ENCODE data around the gene MRPL2. TPM values are rescaled to one million over a fixed set of nuclear protein-coding genes. Genes with fewer than 3 reads are reported as not detected.
A peak's percentile ranks its signal among the peaks of the same experiment; 100 is the strongest.

MRPL2 gene
- total RNA-seq (10 to 100 TPM; 19.6 to 23.8 TPM), polyA plus RNA-seq (10 to 100 TPM; 65.6 to 73.9 TPM)

DNA sequence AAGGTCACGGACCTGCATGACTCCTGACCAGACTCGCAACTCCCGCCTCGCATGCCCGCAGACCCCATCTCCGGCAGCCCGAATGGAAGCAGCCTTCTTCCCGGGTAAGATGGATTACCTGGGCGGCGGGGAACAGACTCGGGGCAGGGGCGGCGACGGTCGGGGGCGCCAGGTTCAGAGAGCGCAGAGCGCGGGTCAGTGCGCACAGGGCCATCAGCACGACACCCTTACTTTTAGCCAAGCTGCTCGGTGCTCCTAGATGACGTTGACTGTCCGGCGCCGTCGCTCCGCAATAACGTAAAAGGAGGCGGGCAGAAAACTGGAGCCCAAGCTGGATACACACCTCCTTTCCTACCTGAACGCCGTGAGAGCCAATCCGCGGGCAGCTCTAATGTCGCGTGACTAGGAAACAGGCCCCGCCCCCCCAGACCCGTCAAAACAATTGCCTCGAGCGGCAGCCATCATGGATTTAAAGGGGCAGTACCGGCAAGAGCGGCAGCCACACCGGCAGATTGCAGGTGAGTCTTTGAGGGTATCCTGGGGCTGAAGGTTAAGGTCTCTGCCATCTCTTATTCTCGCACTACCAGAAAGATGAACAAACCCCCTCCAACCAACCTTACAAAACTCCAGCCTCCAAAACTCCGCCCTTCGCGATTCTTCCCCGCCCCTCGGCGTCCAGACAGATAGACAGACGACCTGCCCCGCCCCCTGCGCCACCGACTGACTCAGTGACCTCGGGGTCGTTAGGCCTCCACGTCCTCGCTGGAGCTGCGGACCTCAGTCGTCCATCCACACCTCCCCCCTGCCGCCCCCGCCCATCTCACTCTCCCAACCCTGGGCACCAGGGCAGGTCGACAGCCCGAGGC lies at the start of gene MRPL2, which contains the start of gene KLC4:
MRPL2 (minus strand) TSS at position 267 of the 866 bp plus-strand sequence; CDS start at position 214, 53 bp downstream.
KLC4 (plus strand) TSS at position 464 of the 866 bp plus-strand sequence. CDS start 1,705 bp downstream, outside the sequence.
- TF ChIP-seq EGR1 (IDR thresholded peaks at IDR 0.05; ENCODE audit: low read depth in 2 of 2) (peak; percentile 77 to 80), YY1 (IDR thresholded peaks at IDR 0.05) (peak; percentile 99), SP1 (IDR thresholded peaks at IDR 0.05) (peak; percentile 75), GABPA (IDR thresholded peaks at IDR 0.05 in 1 of 2, conservative IDR thresholded peaks at IDR 0.05 in 1 of 2) (peak in 1 of 2 donors; percentile 75), HNF4A (conservative IDR thresholded peaks at IDR 0.05) (peak; percentile 88 to 89), RXRA (IDR thresholded peaks at IDR 0.05) (peak; percentile 35 to 53), CTCF (IDR thresholded peaks at IDR 0.05; ENCODE audit: low read depth, low read length, missing input control) (no peak), JUND (IDR thresholded peaks at IDR 0.05) (peak in 1 of 2 donors; percentile 11), NR2F2 (IDR thresholded peaks at IDR 0.05) (peak; percentile 66), TAF1 (conservative IDR thresholded peaks at IDR 0.05) (no peak), RAD21 (IDR thresholded peaks at IDR 0.05) (peak in 1 of 2 donors; percentile 12), HNF4G (IDR thresholded peaks at IDR 0.05) (peak; percentile 64), FOXA1 (IDR thresholded peaks at IDR 0.05) (no peak), FOXA2 (IDR thresholded peaks at IDR 0.05) (no peak)
- TF ChIP-seq, protein P1, sequence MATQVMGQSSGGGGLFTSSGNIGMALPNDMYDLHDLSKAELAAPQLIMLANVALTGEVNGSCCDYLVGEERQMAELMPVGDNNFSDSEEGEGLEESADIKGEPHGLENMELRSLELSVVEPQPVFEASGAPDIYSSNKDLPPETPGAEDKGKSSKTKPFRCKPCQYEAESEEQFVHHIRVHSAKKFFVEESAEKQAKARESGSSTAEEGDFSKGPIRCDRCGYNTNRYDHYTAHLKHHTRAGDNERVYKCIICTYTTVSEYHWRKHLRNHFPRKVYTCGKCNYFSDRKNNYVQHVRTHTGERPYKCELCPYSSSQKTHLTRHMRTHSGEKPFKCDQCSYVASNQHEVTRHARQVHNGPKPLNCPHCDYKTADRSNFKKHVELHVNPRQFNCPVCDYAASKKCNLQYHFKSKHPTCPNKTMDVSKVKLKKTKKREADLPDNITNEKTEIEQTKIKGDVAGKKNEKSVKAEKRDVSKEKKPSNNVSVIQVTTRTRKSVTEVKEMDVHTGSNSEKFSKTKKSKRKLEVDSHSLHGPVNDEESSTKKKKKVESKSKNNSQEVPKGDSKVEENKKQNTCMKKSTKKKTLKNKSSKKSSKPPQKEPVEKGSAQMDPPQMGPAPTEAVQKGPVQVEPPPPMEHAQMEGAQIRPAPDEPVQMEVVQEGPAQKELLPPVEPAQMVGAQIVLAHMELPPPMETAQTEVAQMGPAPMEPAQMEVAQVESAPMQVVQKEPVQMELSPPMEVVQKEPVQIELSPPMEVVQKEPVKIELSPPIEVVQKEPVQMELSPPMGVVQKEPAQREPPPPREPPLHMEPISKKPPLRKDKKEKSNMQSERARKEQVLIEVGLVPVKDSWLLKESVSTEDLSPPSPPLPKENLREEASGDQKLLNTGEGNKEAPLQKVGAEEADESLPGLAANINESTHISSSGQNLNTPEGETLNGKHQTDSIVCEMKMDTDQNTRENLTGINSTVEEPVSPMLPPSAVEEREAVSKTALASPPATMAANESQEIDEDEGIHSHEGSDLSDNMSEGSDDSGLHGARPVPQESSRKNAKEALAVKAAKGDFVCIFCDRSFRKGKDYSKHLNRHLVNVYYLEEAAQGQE (IDR thresholded peaks at IDR 0.05), result peak; percentile 19
- TF ChIP-seq, protein P2, sequence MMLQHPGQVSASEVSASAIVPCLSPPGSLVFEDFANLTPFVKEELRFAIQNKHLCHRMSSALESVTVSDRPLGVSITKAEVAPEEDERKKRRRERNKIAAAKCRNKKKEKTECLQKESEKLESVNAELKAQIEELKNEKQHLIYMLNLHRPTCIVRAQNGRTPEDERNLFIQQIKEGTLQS (IDR thresholded peaks at IDR 0.05), result no peak
- TF ChIP-seq, protein P3, sequence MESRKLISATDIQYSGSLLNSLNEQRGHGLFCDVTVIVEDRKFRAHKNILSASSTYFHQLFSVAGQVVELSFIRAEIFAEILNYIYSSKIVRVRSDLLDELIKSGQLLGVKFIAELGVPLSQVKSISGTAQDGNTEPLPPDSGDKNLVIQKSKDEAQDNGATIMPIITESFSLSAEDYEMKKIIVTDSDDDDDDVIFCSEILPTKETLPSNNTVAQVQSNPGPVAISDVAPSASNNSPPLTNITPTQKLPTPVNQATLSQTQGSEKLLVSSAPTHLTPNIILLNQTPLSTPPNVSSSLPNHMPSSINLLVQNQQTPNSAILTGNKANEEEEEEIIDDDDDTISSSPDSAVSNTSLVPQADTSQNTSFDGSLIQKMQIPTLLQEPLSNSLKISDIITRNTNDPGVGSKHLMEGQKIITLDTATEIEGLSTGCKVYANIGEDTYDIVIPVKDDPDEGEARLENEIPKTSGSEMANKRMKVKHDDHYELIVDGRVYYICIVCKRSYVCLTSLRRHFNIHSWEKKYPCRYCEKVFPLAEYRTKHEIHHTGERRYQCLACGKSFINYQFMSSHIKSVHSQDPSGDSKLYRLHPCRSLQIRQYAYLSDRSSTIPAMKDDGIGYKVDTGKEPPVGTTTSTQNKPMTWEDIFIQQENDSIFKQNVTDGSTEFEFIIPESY (IDR thresholded peaks at IDR 0.05), result peak; percentile 81
- TF ChIP-seq, protein P4, sequence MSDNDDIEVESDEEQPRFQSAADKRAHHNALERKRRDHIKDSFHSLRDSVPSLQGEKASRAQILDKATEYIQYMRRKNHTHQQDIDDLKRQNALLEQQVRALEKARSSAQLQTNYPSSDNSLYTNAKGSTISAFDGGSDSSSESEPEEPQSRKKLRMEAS (IDR thresholded peaks at IDR 0.05), result peak; percentile 90
- Histone ChIP-seq H3K36me3 (ENCODE audit: control insufficient read depth in 4 of 4, insufficient read depth in 3 of 4, low read depth in 1 of 4, low read length in 3 of 4) (peaks cover 2 to 21% (median 12%) of the 10 kb centered on the region in 4 donors), H3K4me3 (ENCODE audit: low read depth in 1 of 3, low read length in 3 of 3) (peak within 1 kb of the TSS; percentile 91 to 97 (median 92)), H3K9me3 (ENCODE audit: control insufficient read depth in 4 of 4, low read length in 3 of 4) (no peaks in the 10 kb centered on the region), H3K4me1 (ENCODE audit: control insufficient read depth in 4 of 4, insufficient read depth in 4 of 4, low read length in 3 of 4) (peaks cover 0 to 43% (median 33%) of the 10 kb centered on the region in 4 donors), H3K27me3 (ENCODE audit: control insufficient read depth in 4 of 4, insufficient read depth in 4 of 4, low read length in 3 of 4) (no peaks in the 10 kb centered on the region), H3K9ac (ENCODE audit: low read depth in 1 of 2, low read length in 2 of 2) (peak within 1 kb of the TSS; percentile 91 to 92), H3K27ac (ENCODE audit: low read depth in 1 of 2, low read length in 2 of 2) (peak within 1 kb of the TSS; percentile 83 to 89)
- WGBS, result under 1% methylated on average over 64 of the region's 64 CpGs
- DNase-seq (ENCODE audit: low spot score), result peak; percentile 100

All from liver (tissue), 9 donors.